HepG2 (cell line): Measurements from ENCODE around the gene SRPRA. TPM values are rescaled to one million over a fixed set of nuclear protein-coding genes. Genes with fewer than 3 reads are reported as not detected.
A peak's percentile ranks its signal among the peaks of the same experiment; 100 is the strongest.

Source experiments
- ATAC-seq: fragments of 200-7000 bp; cut with Tn5 transposase; 3 replicates; pipeline ENCODE4 v1.9.1; 2020; ENCODE audit warnings: mild to moderate bottlenecking, moderate library complexity
- BruUV-seq: library from RNA; stranded (reverse); fragments of 400-500 nt; replicated peaks from 2 replicates; lab custom pipeline; 2021; lab: Mats Ljungman, UMichigan
- CTCF ChIA-PET: fragments of 300-600 bp; formaldehyde crosslinking; extraction: SDS; loops from one replicate; lab custom pipeline; 2021; ENCODE audit warnings: low total read pairs, inconsistent platforms, low intra/inter-chr PET ratio; lab: Yijun Ruan, JAX
- POLR2A ChIA-PET: fragments of 350-600 bp; sonication (Branson Sonifier 250); formaldehyde crosslinking; loops from one replicate; lab custom pipeline; 2020; ENCODE audit warnings: antibody characterized with exemption, inconsistent platforms; lab: Yijun Ruan, JAX
- DNase-seq: peaks from one replicate; pipeline ENCODE4 v3.0.0-alpha.2; 2015; ENCODE audit warnings: low spot score
- FAIRE-seq: peaks from 3 replicates; lab custom pipeline; 2011; peaks lifted over from hg19 to GRCh38; lab: Jason Lieb, UNC
- H2AFZ ChIP-seq: one replicate; pipeline ENCODE4 v1.6.1; 2011; ENCODE audit warnings: low read length, inconsistent platforms
- H3K27ac ChIP-seq: fragments of 300-600 bp; 3 replicates; pipeline ENCODE4 v1.8.0; 2011; ENCODE audit warnings: mixed run types, mild to moderate bottlenecking, mixed read lengths, low read length, inconsistent platforms; ENCODE audit not compliant: insufficient read depth; ENCODE audit errors: extremely low read length
- H3K27me3 ChIP-seq, 2 experiments: fragments of 200-600 bp in 1 of 2; 2 replicates in 1 of 2; 3 replicates in 1 of 2; pipeline versions ENCODE4 v1.6.0 to v1.8.0; 2011; ENCODE audit warnings: low read length in 2 of 2, mild to moderate bottlenecking in 2 of 2, moderate library complexity in 2 of 2, inconsistent platforms in 1 of 2; ENCODE audit not compliant: insufficient read depth in 2 of 2, control insufficient read depth in 1 of 2
- H3K36me3 ChIP-seq, 2 experiments: fragments of 200-600 bp in 1 of 2; replicated peaks in 1 of 2; 2 replicates in 1 of 2; 3 replicates in 1 of 2; pipeline versions ENCODE4 v1.5.1 to v1.8.0; 2011; ENCODE audit warnings: low read length in 2 of 2, inconsistent platforms in 1 of 2; ENCODE audit not compliant: insufficient read depth in 2 of 2, control insufficient read depth in 1 of 2
- H3K4me1 ChIP-seq: 2 replicates; pipeline ENCODE4 v1.5.1; 2012; ENCODE audit warnings: low read length, inconsistent platforms; ENCODE audit not compliant: insufficient read depth
- H3K4me2 ChIP-seq: 2 replicates; pipeline ENCODE4 v1.6.0; 2011; ENCODE audit warnings: low read depth, low read length, inconsistent platforms
- H3K4me3 ChIP-seq, 3 experiments: fragments of 200-600 bp in 1 of 3; sonication (generic), shearing (Covaris generic) in 1 of 3; replicated peaks in 1 of 3; 2 replicates each; pipeline ENCODE4 v1.5.1; 2011 to 2016; ENCODE audit warnings: low read length in 3 of 3, inconsistent platforms in 2 of 3, low read depth in 2 of 3, mild to moderate bottlenecking in 2 of 3, control low read depth in 1 of 3, mixed read lengths in 1 of 3; ENCODE audit not compliant: insufficient read depth in 1 of 3
- H3K79me2 ChIP-seq: one replicate; pipeline ENCODE4 v1.6.1; 2011; ENCODE audit warnings: low read length, inconsistent platforms; ENCODE audit not compliant: insufficient read depth
- H3K9ac ChIP-seq: 2 replicates; pipeline ENCODE4 v1.6.0; 2011; ENCODE audit warnings: mild to moderate bottlenecking, low read depth, low read length, inconsistent platforms; ENCODE audit not compliant: insufficient read depth
- H3K9me3 ChIP-seq: 2 replicates; pipeline ENCODE4 v1.5.1; 2012; ENCODE audit warnings: mild to moderate bottlenecking, low read length
- H4K20me1 ChIP-seq: 2 replicates; pipeline ENCODE4 v1.6.0; 2011; ENCODE audit warnings: inconsistent platforms, mild to moderate bottlenecking, low read length, moderate library complexity; ENCODE audit not compliant: insufficient read depth
- EZH2 ChIP-seq: conservative IDR thresholded peaks from 2 replicates; pipeline ENCODE4 v1.6.1; 2012; ENCODE audit warnings: mild to moderate bottlenecking, low read depth, low read length, moderate library complexity
- MBD4 ChIP-seq: IDR thresholded peaks from 2 replicates; pipeline ENCODE4 v1.6.1; 2012; ENCODE audit warnings: low read length, inconsistent platforms, borderline replicate concordance
- NFE2L1 ChIP-seq: sonication (generic); formaldehyde crosslinking; IDR thresholded peaks from 2 replicates; pipeline ENCODE4 v1.4.0; 2020; ENCODE audit warnings: missing genetic modification reagents, mild to moderate bottlenecking, borderline replicate concordance
- RAD21 ChIP-seq: fragments of 450-650 bp; formaldehyde crosslinking; IDR thresholded peaks from 2 replicates; pipeline ENCODE4 v1.5.0; 2020; ENCODE audit warnings: mild to moderate bottlenecking
- RXRA ChIP-seq: sonication (generic); formaldehyde crosslinking; IDR thresholded peaks from 2 replicates; pipeline ENCODE4 v1.5.1; 2020; ENCODE audit warnings: missing genetic modification reagents
- SMAD3 ChIP-seq: sonication (generic); formaldehyde crosslinking; IDR thresholded peaks from 2 replicates; pipeline ENCODE4 v1.4.0; 2020; ENCODE audit warnings: missing genetic modification reagents
- ZC3H4 ChIP-seq: sonication (generic); formaldehyde crosslinking; IDR thresholded peaks from 2 replicates; pipeline ENCODE4 v1.4.0; 2020; ENCODE audit warnings: missing genetic modification reagents, borderline replicate concordance
- ZNF138 ChIP-seq: sonication (generic); formaldehyde crosslinking; IDR thresholded peaks from 2 replicates; pipeline ENCODE4 v1.5.0; 2020; ENCODE audit warnings: mild to moderate bottlenecking, low read depth, missing genetic modification reagents
- ZNF160 ChIP-seq: sonication (generic); formaldehyde crosslinking; IDR thresholded peaks from 2 replicates; pipeline ENCODE4 v1.8.0; 2022; ENCODE audit warnings: mild to moderate bottlenecking, inconsistent platforms, missing genetic modification reagents
- ZNF484 ChIP-seq: sonication (generic); formaldehyde crosslinking; IDR thresholded peaks from 2 replicates; pipeline ENCODE4 v1.5.1; 2020; ENCODE audit warnings: mild to moderate bottlenecking, low read depth, missing genetic modification reagents, borderline replicate concordance
- WGBS: methylation state at CpG from one replicate; pipeline ENCODE4 v1.1.6; 2017; ENCODE audit warnings: low lambda C conversion rate; 5-methylcytosine and 5-hydroxymethylcytosine counted together
- in situ Hi-C: cut with HindIII; loops from 2 replicates; pipeline ENCODE4 v1.10.0; 2017; ENCODE audit warnings: low pct_unique_long_range_greater_than_20kb; ENCODE audit not compliant: extremely low pct_ligation_motif_present
- intact Hi-C: fragments of 100-400 bp; cut with micrococcal nuclease; formaldehyde crosslinking; loops from one replicate; pipeline ENCODE4 v1.10.0; 2022; ENCODE audit not compliant: unreplicated experiment
- polyA plus RNA-seq, 8 experiments: library from polyadenylated mRNA; depleted of rRNA in 3 of 8; stranded (reverse) in 7 of 8; unstranded in 1 of 8; fragments of >200 nt; fragmentation: Illumina TruSeq in 4 of 8; extraction: Trizol in 4 of 8; gene quantifications; 2 replicates each; pipeline versions ENCODE4 v1.2.1 to v1.2.3, GENCODE V29; 2011 to 2016; ENCODE audit warnings: low read depth in 4 of 8, missing spikeins in 1 of 8, mixed read lengths in 1 of 8; ENCODE audit not compliant: insufficient read depth in 1 of 8
- total RNA-seq, 5 experiments: library from RNA; depleted of rRNA; stranded (reverse); fragments of >200 nt; fragmentation: Illumina TruSeq; extraction: Trizol; gene quantifications; 2 replicates each; pipeline ENCODE4 v1.2.3, GENCODE V29; 2016; ENCODE audit warnings: low read depth in 1 of 5
- TF ChIP-seq, protein P1 (sequence below): sonication (generic); formaldehyde crosslinking; IDR thresholded peaks from 2 replicates; pipeline ENCODE4 v1.5.0; 2020; ENCODE audit warnings: missing genetic modification reagents, mild to moderate bottlenecking, borderline replicate concordance
- TF ChIP-seq, protein P2 (sequence below): IDR thresholded peaks from 2 replicates; pipeline ENCODE4 v1.6.1; 2016; ENCODE audit warnings: missing genetic modification reagents, missing compliant biosample characterization
- TF ChIP-seq, protein P3 (sequence below): sonication (generic); formaldehyde crosslinking; IDR thresholded peaks from 2 replicates; pipeline ENCODE4 v1.8.0; 2022; ENCODE audit warnings: mild to moderate bottlenecking, missing genetic modification reagents

SRPRA gene
- total and polyA plus RNA-seq, 2 of the 13 experiments (the other 11 are each of a cell fraction or from before 2014, with no cell fraction given) = 27.7 to 64.6 TPM

DNA sequence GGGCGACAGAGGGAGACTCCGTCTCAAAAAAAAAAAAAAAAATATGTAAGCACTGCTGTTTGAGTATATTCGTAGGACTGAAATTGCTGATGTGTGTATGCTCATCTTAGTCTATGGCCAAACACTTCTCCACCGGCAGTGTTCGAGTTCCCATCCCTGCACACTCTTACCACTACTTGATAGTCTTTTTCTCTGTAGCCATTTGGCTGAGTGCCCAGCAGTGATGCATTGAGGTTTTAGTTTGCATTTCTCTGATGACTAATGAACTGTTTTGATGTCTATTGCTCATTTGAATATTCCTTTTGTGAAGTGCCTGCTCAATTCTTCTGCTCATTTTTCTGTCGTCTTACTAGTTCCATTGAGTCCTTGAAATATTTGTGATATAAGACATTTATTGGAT, 16.1 kb upstream of the SRPRA start:
- CTCF ChIA-PET = no interaction called here

DNA sequence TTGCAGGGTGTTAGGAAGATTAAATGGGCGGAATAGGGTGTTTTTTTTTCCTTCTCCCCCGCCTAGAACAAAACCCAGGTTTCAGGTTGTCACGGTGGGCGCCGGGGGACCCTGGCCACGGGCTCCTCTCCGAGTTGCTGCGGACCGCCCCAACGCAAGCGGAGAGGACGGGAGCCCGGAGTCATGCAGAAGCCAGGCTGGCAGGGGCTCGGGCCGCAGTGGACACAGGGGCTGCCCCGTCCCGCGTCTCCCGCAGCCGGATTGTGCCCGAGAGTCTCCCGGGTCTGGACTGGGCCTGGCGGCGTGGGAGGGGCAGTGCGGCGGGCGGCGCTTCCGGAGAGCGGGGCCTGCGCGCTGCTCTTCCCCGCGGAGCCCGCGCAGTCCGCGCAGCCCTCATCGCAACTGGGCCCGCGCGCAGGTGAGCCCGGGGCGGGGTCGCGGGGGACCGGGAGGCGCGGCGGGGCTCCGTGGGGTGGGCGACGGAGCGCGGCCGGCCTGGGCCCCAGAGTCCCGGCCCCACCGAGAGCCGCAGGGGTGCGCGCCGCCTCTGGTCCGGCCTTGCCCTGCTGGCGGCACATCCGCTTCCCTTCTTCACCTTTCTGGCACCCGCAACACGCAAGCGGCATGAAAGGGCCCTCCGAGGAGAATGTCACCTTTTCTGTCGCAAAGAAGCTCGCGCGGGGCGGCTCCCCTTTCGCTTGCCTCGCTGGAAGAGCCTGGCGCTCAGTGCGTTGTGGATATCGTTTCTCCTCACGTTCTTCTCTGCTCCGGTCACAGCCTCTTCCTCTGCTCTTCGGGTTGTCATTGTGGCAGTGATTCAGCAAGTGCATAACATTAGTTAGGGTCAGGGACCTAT, 14.3 kb upstream of the SRPRA start, which contains the start of gene TIRAP:
TSS of gene TIRAP (plus strand) at position 358 of the 856 bp plus-strand sequence. CDS start 7,802 bp downstream, outside the sequence.
- H3K4me1 ChIP-seq = peaks cover 37% of the 10 kb centered on the region
- peak within 1 kb of the TSS; percentile 96 for H3K4me2 ChIP-seq
- H3K27ac ChIP-seq = peak within 1 kb of the TSS; percentile 85
- BruUV-seq = no TSS peak
- FAIRE-seq (no peak), ATAC-seq (peak; percentile 88), DNase-seq (peak; percentile 43)
- H3K9ac ChIP-seq = peak within 1 kb of the TSS; percentile 90
- H3K79me2 ChIP-seq = peaks cover 10% of the 10 kb centered on the region
- 1% methylated on average over 29 of the region's 82 CpGs for WGBS
- ChIA-PET CTCF (no interaction called here), POLR2A (interaction anchor here (0.7 to 1.7 kb wide), 6 partner anchors 12 to 21 kb away, joined by 3 to 19 read pairs (median 8); partner anchors contain the start of genes DCPS, FOXRED1 and SRPRA)
- H3K36me3 ChIP-seq = 0 out of 5 replicates have a peak, but pooled peaks cover 0 to 4% of the 10 kb centered on the region in 2 experiments
- H3K4me3 ChIP-seq = peak within 1 kb of the TSS; percentile 87 to 96 (median 95)
- H4K20me1 ChIP-seq = no peaks in the 10 kb centered on the region
- H3K9me3 ChIP-seq = no peaks in the 10 kb centered on the region
- intact Hi-C loops (loop anchor here (1.0 to 2.0 kb wide), 2 partner anchors 14 to 21 kb away; partner anchors contain the start of genes DCPS, FOXRED1 and SRPRA), in situ Hi-C loops (no loop called here)
- no peaks in the 10 kb centered on the region for H3K27me3 ChIP-seq
- H2AFZ ChIP-seq = peak within 1 kb of the TSS; percentile 66
- TF ChIP-seq, protein P1, sequence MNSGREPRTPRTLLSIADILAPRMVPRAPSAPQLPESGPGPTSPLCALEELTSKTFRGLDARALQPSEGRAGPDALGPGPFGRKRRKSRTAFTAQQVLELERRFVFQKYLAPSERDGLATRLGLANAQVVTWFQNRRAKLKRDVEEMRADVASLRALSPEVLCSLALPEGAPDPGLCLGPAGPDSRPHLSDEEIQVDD (CRISPR knock-in tag) = no peak
- TF ChIP-seq, protein P2, sequence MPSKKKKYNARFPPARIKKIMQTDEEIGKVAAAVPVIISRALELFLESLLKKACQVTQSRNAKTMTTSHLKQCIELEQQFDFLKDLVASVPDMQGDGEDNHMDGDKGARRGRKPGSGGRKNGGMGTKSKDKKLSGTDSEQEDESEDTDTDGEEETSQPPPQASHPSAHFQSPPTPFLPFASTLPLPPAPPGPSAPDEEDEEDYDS (CRISPR knock-in tag) = peak; percentile 36; the same call in 1 of the 2 replicates
- TF ChIP-seq SMAD3 (CRISPR knock-in tag) = no peak
- 0 out of 2 replicates have a peak, but pooled peaks have one; percentile 48 for TF ChIP-seq ZNF138 (CRISPR knock-in tag)
- TF ChIP-seq ZNF160 = peak; percentile 84; the same call in 1 of the 2 replicates
- TF ChIP-seq RXRA = peak; percentile 28; the same call in 1 of the 2 replicates
- TF ChIP-seq EZH2 = no peak
- TF ChIP-seq NFE2L1 (CRISPR knock-in tag) = no peak
- TF ChIP-seq MBD4 = no peak
- no peak for TF ChIP-seq RAD21 (CRISPR knock-in tag)
- no peak for TF ChIP-seq ZNF484 (CRISPR knock-in tag)
- no peak for TF ChIP-seq ZC3H4

More for the DNA sequence above, 16.1 kb upstream of the SRPRA start:
- H3K79me2 ChIP-seq = peaks cover 10% of the 10 kb centered on the region
- intact Hi-C loops (no loop called here), in situ Hi-C loops (no loop called here)
- H3K9me3 ChIP-seq = no peaks in the 10 kb centered on the region
- WGBS = 92% methylated on average over 6 of the region's 6 CpGs
- H3K9ac ChIP-seq = no peak overlapping the region
- 0 out of 5 replicates have a peak, but pooled peaks cover 0 to 4% of the 10 kb centered on the region in 2 experiments for H3K36me3 ChIP-seq
- no TSS peak for BruUV-seq
- H4K20me1 ChIP-seq = no peaks in the 10 kb centered on the region
- H3K4me2 ChIP-seq = peak overlapping the region; percentile 96; the same call in 1 of the 2 replicates
- POLR2A ChIA-PET = no interaction called here
- ATAC-seq = no peak
- no peaks in the 10 kb centered on the region for H3K27me3 ChIP-seq
- TF ChIP-seq, protein P3, sequence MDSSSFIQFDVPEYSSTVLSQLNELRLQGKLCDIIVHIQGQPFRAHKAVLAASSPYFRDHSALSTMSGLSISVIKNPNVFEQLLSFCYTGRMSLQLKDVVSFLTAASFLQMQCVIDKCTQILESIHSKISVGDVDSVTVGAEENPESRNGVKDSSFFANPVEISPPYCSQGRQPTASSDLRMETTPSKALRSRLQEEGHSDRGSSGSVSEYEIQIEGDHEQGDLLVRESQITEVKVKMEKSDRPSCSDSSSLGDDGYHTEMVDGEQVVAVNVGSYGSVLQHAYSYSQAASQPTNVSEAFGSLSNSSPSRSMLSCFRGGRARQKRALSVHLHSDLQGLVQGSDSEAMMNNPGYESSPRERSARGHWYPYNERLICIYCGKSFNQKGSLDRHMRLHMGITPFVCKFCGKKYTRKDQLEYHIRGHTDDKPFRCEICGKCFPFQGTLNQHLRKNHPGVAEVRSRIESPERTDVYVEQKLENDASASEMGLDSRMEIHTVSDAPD (CRISPR knock-in tag) = no peak
- DNase-seq = peak; percentile 61
- H3K4me1 ChIP-seq = peaks cover 29% of the 10 kb centered on the region
- no peak overlapping the region for H3K4me3 ChIP-seq
- no peak for FAIRE-seq
- H2AFZ ChIP-seq = no peak overlapping the region
- H3K27ac ChIP-seq = no peak overlapping the region
